WTC11 (cell line): Measurements from ENCODE around the gene CLDN7. TPM values are rescaled to one million over a fixed set of nuclear protein-coding genes. Genes with fewer than 3 reads are reported as not detected.

Experiments used
- ATF1 ChIP-seq: sonication (generic); formaldehyde crosslinking; IDR thresholded peaks from 2 replicates; pipeline ENCODE4 v1.8.1; 2023; ENCODE audit warnings: mild to moderate bottlenecking, moderate library complexity, missing genetic modification reagents
- ATF2 ChIP-seq: sonication (generic); formaldehyde crosslinking; IDR thresholded peaks from 2 replicates; pipeline ENCODE4 v1.8.1; 2022; ENCODE audit warnings: low read depth, missing genetic modification reagents, borderline replicate concordance
- CBFB ChIP-seq: sonication (generic); formaldehyde crosslinking; IDR thresholded peaks from 2 replicates; pipeline ENCODE4 v1.8.1; 2022; ENCODE audit warnings: mild to moderate bottlenecking, low read depth, missing genetic modification reagents
- CDX4 ChIP-seq: fragments of 250-450 bp; sonication (Bioruptor Pico); IDR thresholded peaks from 2 replicates; pipeline ENCODE4 v1.9.0; 2021; ENCODE audit warnings: moderate library complexity, mild to moderate bottlenecking, inconsistent platforms, borderline replicate concordance
- CREB1 ChIP-seq: sonication (generic); formaldehyde crosslinking; IDR thresholded peaks from 2 replicates; pipeline ENCODE4 v1.8.0; 2023; ENCODE audit warnings: mild to moderate bottlenecking, missing genetic modification reagents
- E2F4 ChIP-seq: sonication (generic); formaldehyde crosslinking; IDR thresholded peaks from 2 replicates; pipeline ENCODE4 v1.8.1; 2022; ENCODE audit warnings: low read depth, mild to moderate bottlenecking, moderate library complexity, missing genetic modification reagents, borderline replicate concordance
- ELF4 ChIP-seq: sonication (generic); formaldehyde crosslinking; IDR thresholded peaks from 2 replicates; pipeline ENCODE4 v1.8.1; 2022; ENCODE audit warnings: low read depth, mild to moderate bottlenecking, moderate library complexity, missing genetic modification reagents
- ERG ChIP-seq: fragments of 250-450 bp; sonication (Bioruptor Pico); IDR thresholded peaks from 2 replicates; pipeline ENCODE4 v1.8.0; 2021; ENCODE audit warnings: mild to moderate bottlenecking
- ETV6 ChIP-seq: sonication (generic); formaldehyde crosslinking; IDR thresholded peaks from 2 replicates; pipeline ENCODE4 v1.8.1; 2022; ENCODE audit warnings: mild to moderate bottlenecking, missing genetic modification reagents
- GTF2I ChIP-seq: fragments of 250-450 bp; sonication (Bioruptor Pico); conservative IDR thresholded peaks from 2 replicates; pipeline ENCODE4 v1.4.0; 2021; ENCODE audit warnings: mild to moderate bottlenecking
- HMGXB4 ChIP-seq: sonication (generic); formaldehyde crosslinking; IDR thresholded peaks from 2 replicates; pipeline ENCODE4 v1.8.1; 2023; ENCODE audit warnings: mild to moderate bottlenecking, moderate library complexity, missing genetic modification reagents
- MAX ChIP-seq: sonication (generic); formaldehyde crosslinking; IDR thresholded peaks from 2 replicates; pipeline ENCODE4 v1.8.0; 2022; ENCODE audit warnings: mild to moderate bottlenecking, missing genetic modification reagents
- NFE2L1 ChIP-seq: sonication (generic); formaldehyde crosslinking; IDR thresholded peaks from 2 replicates; pipeline ENCODE4 v1.8.1; 2023; ENCODE audit warnings: missing genetic modification reagents
- OVOL2 ChIP-seq: fragments of 250-450 bp; sonication (Bioruptor Pico); IDR thresholded peaks from 2 replicates; pipeline ENCODE4 v1.9.0; 2021; ENCODE audit warnings: mild to moderate bottlenecking, borderline replicate concordance
- PRDM15 ChIP-seq: sonication (generic); formaldehyde crosslinking; IDR thresholded peaks from 2 replicates; pipeline ENCODE4 v1.8.0; 2022; ENCODE audit warnings: missing genetic modification reagents
- SOX15 ChIP-seq: fragments of 250-450 bp; sonication (Bioruptor Pico); IDR thresholded peaks from 2 replicates; pipeline ENCODE4 v1.9.0; 2021; ENCODE audit warnings: mild to moderate bottlenecking
- SP1 ChIP-seq: sonication (generic); formaldehyde crosslinking; conservative IDR thresholded peaks from 2 replicates; pipeline ENCODE4 v1.8.1; 2022; ENCODE audit warnings: missing genetic modification reagents
- USF1 ChIP-seq: sonication (generic); formaldehyde crosslinking; IDR thresholded peaks from 2 replicates; pipeline ENCODE4 v1.8.0; 2022; ENCODE audit warnings: mild to moderate bottlenecking, missing genetic modification reagents
- ZNF138 ChIP-seq: sonication (generic); formaldehyde crosslinking; conservative IDR thresholded peaks from 2 replicates; pipeline ENCODE4 v1.8.1; 2022; ENCODE audit warnings: mild to moderate bottlenecking, moderate library complexity, missing genetic modification reagents
- ZNF281 ChIP-seq: sonication (generic); formaldehyde crosslinking; IDR thresholded peaks from 2 replicates; pipeline ENCODE4 v1.8.0; 2023; ENCODE audit warnings: mild to moderate bottlenecking, missing genetic modification reagents
- ZNF396 ChIP-seq: fragments of 250-450 bp; sonication (Bioruptor Pico); IDR thresholded peaks from 2 replicates; pipeline ENCODE4 v1.8.0; 2021; ENCODE audit warnings: mild to moderate bottlenecking, moderate library complexity, borderline replicate concordance
- ZNF416 ChIP-seq: fragments of 250-450 bp; sonication (Bioruptor Pico); IDR thresholded peaks from 2 replicates; pipeline ENCODE4 v1.9.0; 2021; ENCODE audit warnings: mild to moderate bottlenecking, inconsistent platforms
- ZNF671 ChIP-seq: fragments of 250-450 bp; sonication (Bioruptor Pico); IDR thresholded peaks from 2 replicates; pipeline ENCODE4 v1.8.0; 2021; ENCODE audit warnings: mild to moderate bottlenecking
- total RNA-seq: library from RNA; stranded (reverse); gene quantifications from 3 replicates; pipeline ENCODE4 v1.2.3, GENCODE V29; 2021

The CLDN7 gene
- total RNA-seq, 1 experiment from 2014 or later, result 136 TPM

GRCh38 chr17:7234083-7234951 lies 28.0 kb downstream of the CLDN7 start, which contains the start of gene DVL2 (continued):
- TF ChIP-seq CDX4 (CRISPR knock-in tag) (no peak; the same call in 1 of the 2 replicates), SP1 (CRISPR knock-in tag) (peak; percentile 97), USF1 (CRISPR knock-in tag) (peak; percentile 100), E2F4 (CRISPR knock-in tag) (peak; percentile 56; the same call in 1 of the 2 replicates), CBFB (CRISPR knock-in tag) (peak; percentile 51; the same call in 1 of the 2 replicates), ZNF138 (peak; percentile 78), HMGXB4 (CRISPR knock-in tag) (peak; percentile 66), CREB1 (CRISPR knock-in tag) (peak; percentile 94), ZNF416 (CRISPR knock-in tag) (peak; percentile 98), SOX15 (no peak), ATF2 (CRISPR knock-in tag) (no peak), ETV6 (CRISPR knock-in tag) (peak; percentile 93), ZNF396 (CRISPR knock-in tag) (no peak), MAX (CRISPR knock-in tag) (peak; percentile 73), ELF4 (CRISPR knock-in tag) (peak; percentile 58; the same call in 1 of the 2 replicates), ERG (CRISPR knock-in tag) (peak; percentile 94), PRDM15 (CRISPR knock-in tag) (no peak), ZNF281 (CRISPR knock-in tag) (peak; percentile 84; the same call in 1 of the 2 replicates), ZNF671 (CRISPR knock-in tag) (peak; percentile 84; the same call in 1 of the 2 replicates), OVOL2 (CRISPR knock-in tag) (no peak), NFE2L1 (0 out of 2 replicates have a peak, but pooled peaks have one; percentile 59), GTF2I (no peak), ATF1 (CRISPR knock-in tag) (peak; percentile 97)
